Endothelial cell (in vitro differentiated cells): ENCODE data around the gene CD300C. TPM values are rescaled to one million over a fixed set of nuclear protein-coding genes. Genes with fewer than 3 reads are reported as not detected.
"Not testable (repeated sequence)": the region's sequence is repeated elsewhere in the genome, so short reads cannot be mapped to it uniquely, and the experiment has no call there.

Experiments
- DNase-seq: peaks from one replicate; pipeline ENCODE4 v3.0.0; 2021; ENCODE audit warnings: low spot score
- H3K27ac Mint-ChIP-seq: one replicate; pipeline ENCODE4 v1.8.0; 2021; ENCODE audit warnings: mixed read lengths, inconsistent platforms; ENCODE audit not compliant: unreplicated experiment
- H3K27me3 Mint-ChIP-seq: one replicate; pipeline ENCODE4 v1.8.0; 2021; ENCODE audit warnings: mild to moderate bottlenecking, moderate library complexity, mixed read lengths, inconsistent platforms; ENCODE audit not compliant: unreplicated experiment
- H3K36me3 Mint-ChIP-seq: one replicate; pipeline ENCODE4 v1.8.0; 2021; ENCODE audit warnings: mild to moderate bottlenecking, low read depth, mixed read lengths, inconsistent platforms; ENCODE audit not compliant: unreplicated experiment
- H3K4me1 Mint-ChIP-seq: one replicate; pipeline ENCODE4 v1.8.0; 2021; ENCODE audit warnings: mild to moderate bottlenecking, mixed read lengths, inconsistent platforms; ENCODE audit not compliant: unreplicated experiment
- H3K4me3 Mint-ChIP-seq: one replicate; pipeline ENCODE4 v1.8.0; 2021; ENCODE audit warnings: mild to moderate bottlenecking, mixed read lengths, inconsistent platforms; ENCODE audit not compliant: unreplicated experiment
- H3K9me3 Mint-ChIP-seq: one replicate; pipeline ENCODE4 v1.8.0; 2021; ENCODE audit warnings: mixed read lengths, inconsistent platforms; ENCODE audit not compliant: unreplicated experiment
- total RNA-seq: library from RNA; stranded (reverse); fragmentation: NEBNext Ultra II Directional; extraction: Animal tissue kit (Norgen Biotek cat#: 25700); gene quantifications from one replicate; pipeline ENCODE4 v1.2.1, GENCODE V29; 2021; ENCODE audit not compliant: unreplicated experiment
- TF ChIP-seq, protein P1 (sequence below): fragments of 200-600 bp; sonication (generic); IDR thresholded peaks from one replicate; pipeline ENCODE4 v1.5.0; 2021; ENCODE audit warnings: antibody characterized with exemption; ENCODE audit not compliant: unreplicated experiment

The CD300C gene
- total RNA-seq, 1 donor from 2014 or later: not detected

DNA sequence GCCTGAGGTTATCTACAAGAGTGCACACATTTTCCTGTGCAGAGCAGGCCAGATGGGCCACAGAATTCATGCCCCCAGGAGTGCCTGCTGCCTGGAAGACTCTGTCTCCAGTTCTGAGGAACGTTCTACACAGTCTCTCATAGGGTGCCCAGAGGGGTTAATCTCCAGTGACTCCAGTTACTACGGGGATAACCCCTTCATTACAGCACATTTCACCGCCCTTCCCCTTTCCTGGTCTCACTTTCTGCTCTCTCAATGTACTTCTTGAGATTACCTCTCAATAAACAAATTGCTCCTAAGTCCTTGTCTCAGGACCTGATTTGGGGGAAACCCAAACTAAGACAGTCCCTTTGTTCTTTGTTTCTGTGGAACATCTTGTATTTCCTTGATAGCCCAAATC is 15.7 kb upstream of the CD300C start:
- DNase-seq: no peak
- H3K27me3 Mint-ChIP-seq: peaks cover 12% of the 10 kb centered on the region
- H3K9me3 Mint-ChIP-seq: peaks cover 5% of the 10 kb centered on the region
- H3K27ac Mint-ChIP-seq: no peak overlapping the region
- peaks cover 17% of the 10 kb centered on the region for H3K36me3 Mint-ChIP-seq
- H3K4me1 Mint-ChIP-seq: peaks cover 3% of the 10 kb centered on the region
- no peak overlapping the region for H3K4me3 Mint-ChIP-seq
- TF ChIP-seq, protein P1, sequence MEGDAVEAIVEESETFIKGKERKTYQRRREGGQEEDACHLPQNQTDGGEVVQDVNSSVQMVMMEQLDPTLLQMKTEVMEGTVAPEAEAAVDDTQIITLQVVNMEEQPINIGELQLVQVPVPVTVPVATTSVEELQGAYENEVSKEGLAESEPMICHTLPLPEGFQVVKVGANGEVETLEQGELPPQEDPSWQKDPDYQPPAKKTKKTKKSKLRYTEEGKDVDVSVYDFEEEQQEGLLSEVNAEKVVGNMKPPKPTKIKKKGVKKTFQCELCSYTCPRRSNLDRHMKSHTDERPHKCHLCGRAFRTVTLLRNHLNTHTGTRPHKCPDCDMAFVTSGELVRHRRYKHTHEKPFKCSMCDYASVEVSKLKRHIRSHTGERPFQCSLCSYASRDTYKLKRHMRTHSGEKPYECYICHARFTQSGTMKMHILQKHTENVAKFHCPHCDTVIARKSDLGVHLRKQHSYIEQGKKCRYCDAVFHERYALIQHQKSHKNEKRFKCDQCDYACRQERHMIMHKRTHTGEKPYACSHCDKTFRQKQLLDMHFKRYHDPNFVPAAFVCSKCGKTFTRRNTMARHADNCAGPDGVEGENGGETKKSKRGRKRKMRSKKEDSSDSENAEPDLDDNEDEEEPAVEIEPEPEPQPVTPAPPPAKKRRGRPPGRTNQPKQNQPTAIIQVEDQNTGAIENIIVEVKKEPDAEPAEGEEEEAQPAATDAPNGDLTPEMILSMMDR: no peak

DNA sequence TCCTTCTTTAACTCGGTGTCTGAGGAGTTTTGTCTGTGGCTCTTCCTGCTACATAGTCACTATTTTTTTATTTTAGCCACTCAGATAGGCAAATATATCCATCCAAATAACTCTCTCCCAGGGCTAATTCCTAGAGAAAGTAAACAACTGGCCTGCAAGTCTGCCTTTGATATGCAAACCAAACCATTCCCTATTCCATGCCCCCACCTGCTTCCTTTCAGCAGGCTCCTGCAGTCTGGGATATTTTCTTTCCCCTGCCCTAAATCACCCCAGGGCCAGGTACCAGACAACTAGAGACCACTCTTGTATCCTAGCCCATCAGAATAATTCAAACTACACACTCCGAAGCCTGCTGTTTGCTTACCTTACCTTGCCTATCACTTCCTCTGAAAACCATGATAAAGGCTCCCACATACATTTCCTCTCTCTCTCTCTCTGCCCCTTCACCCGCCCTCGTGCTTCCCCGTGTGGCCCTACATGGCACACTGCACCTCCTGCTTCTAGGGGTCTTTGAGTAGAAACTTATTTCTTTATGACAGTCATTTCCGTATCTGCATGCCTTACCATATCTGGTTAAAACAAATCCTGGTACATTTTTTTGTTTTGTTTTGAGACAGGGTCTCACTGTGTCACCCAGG is 13.1 kb upstream of the CD300C start:
- peaks cover 17% of the 10 kb centered on the region for H3K36me3 Mint-ChIP-seq
- peaks cover 9% of the 10 kb centered on the region for H3K27me3 Mint-ChIP-seq
- peaks cover 5% of the 10 kb centered on the region for H3K9me3 Mint-ChIP-seq
- no peak overlapping the region for H3K4me3 Mint-ChIP-seq
- no peak overlapping the region for H3K27ac Mint-ChIP-seq
- peaks cover 3% of the 10 kb centered on the region for H3K4me1 Mint-ChIP-seq
- TF ChIP-seq, protein P1: no peak
- DNase-seq: no peak

GRCh38 chr17:74558402-74558801 is 12.5 kb upstream of the CD300C start:
- peaks cover 14% of the 10 kb centered on the region for H3K36me3 Mint-ChIP-seq
- H3K9me3 Mint-ChIP-seq: not testable (repeated sequence)

DNA sequence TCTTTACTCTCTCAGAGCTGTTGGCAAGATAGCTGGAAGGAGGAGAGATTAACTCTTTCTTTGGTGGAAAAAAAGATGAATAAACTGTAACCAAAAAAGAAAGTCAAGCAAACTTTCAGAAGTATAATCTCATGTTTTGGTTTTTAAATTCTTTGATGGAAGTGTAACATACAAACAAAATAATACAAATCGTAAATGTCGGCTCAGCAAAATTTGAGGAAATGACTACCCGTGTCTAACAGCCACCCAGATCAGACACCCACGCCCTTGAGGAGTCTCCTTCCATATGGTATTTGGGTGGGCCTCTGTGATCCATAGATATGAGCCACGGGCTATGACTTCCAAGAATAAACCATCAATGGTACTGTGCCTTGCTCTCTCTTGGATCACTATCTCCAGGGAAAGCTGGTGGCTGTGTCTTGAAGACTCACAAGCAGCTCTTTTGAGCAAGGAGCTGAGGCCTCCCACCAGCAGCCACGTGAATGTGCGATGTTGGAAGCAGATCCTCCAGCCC is 9.6 kb upstream of the CD300C start:
- TF ChIP-seq, protein P1: no peak
- H3K27me3 Mint-ChIP-seq: peaks cover 7% of the 10 kb centered on the region
- no peaks in the 10 kb centered on the region for H3K4me1 Mint-ChIP-seq
- no peak overlapping the region for H3K27ac Mint-ChIP-seq
- DNase-seq: no peak
- H3K9me3 Mint-ChIP-seq: peaks cover 5% of the 10 kb centered on the region
- peaks cover 13% of the 10 kb centered on the region for H3K36me3 Mint-ChIP-seq
- no peak overlapping the region for H3K4me3 Mint-ChIP-seq

More at GRCh38 chr17:74558402-74558801, 12.5 kb upstream of the CD300C start:
- not testable (repeated sequence) for H3K27ac Mint-ChIP-seq, DNase-seq, H3K27me3 Mint-ChIP-seq, H3K4me1 Mint-ChIP-seq, H3K4me3 Mint-ChIP-seq

GRCh38 chr17:74554909-74555308 is 9.0 kb upstream of the CD300C start:
- Mint-ChIP-seq H3K36me3 (peaks cover 17% of the 10 kb centered on the region), H3K4me1 (no peaks in the 10 kb centered on the region), H3K27me3 (peaks cover 6% of the 10 kb centered on the region), H3K27ac (no peak overlapping the region), H3K4me3 (no peak overlapping the region), H3K9me3 (peaks cover 5% of the 10 kb centered on the region)
- DNase-seq: no peak
- TF ChIP-seq, protein P1: no peak
